A673 (cell line): ENCODE measurements around the gene FERMT3. TPM values are rescaled to one million over a fixed set of nuclear protein-coding genes. Genes with fewer than 3 reads are reported as not detected.
A peak's percentile ranks its signal among the peaks of the same experiment; 100 is the strongest.

Source experiments
- BruUV-seq: library from RNA; stranded (reverse); fragments of 400-500 nt; replicated peaks from 2 replicates; lab custom pipeline; 2021; lab: Mats Ljungman, UMichigan
- CTCF ChIA-PET: fragments of 300-600 bp; sonication (Branson Sonifier 250); formaldehyde crosslinking; loops from one replicate; lab custom pipeline; 2022; ENCODE audit warnings: antibody characterized with exemption; lab: Charles Lee
- POLR2A ChIA-PET: fragments of 300-600 bp; sonication (Branson Sonifier 250); formaldehyde crosslinking; loops from one replicate; lab custom pipeline; 2022; ENCODE audit warnings: antibody characterized with exemption; ENCODE audit not compliant: low non-redundant PET; lab: Charles Lee
- DNase-seq: peaks from one replicate; pipeline ENCODE4 v3.0.0-alpha.2; 2015; ENCODE audit warnings: low spot score
- H3K27ac ChIP-seq: fragments of 200-600 bp; sonication (generic); 2 replicates; pipeline ENCODE4 v1.5.1; 2016; ENCODE audit warnings: mixed run types, low read depth, mild to moderate bottlenecking, mixed read lengths, antibody characterized with exemption, low read length; ENCODE audit not compliant: poor library complexity, severe bottlenecking
- H3K27me3 ChIP-seq: fragments of 200-600 bp; sonication (generic); replicated peaks from 2 replicates; pipeline ENCODE4 v1.6.1; 2017; ENCODE audit warnings: mixed run types, low read depth, mild to moderate bottlenecking, mixed read lengths, antibody characterized with exemption, low read length; ENCODE audit not compliant: insufficient read depth, poor library complexity
- H3K36me3 ChIP-seq: fragments of 200-600 bp; sonication (generic); 2 replicates; pipeline ENCODE4 v1.6.1; 2016; ENCODE audit warnings: mixed run types, mild to moderate bottlenecking, mixed read lengths, antibody characterized with exemption, low read length; ENCODE audit not compliant: insufficient read depth, poor library complexity, severe bottlenecking
- H3K4me1 ChIP-seq: fragments of 200-600 bp; sonication (generic); 2 replicates; pipeline ENCODE4 v1.6.1; 2017; ENCODE audit warnings: mixed run types, mild to moderate bottlenecking, mixed read lengths, antibody characterized with exemption, low read length; ENCODE audit not compliant: insufficient read depth, poor library complexity, severe bottlenecking
- H3K4me3 ChIP-seq: fragments of 200-600 bp; sonication (generic); 2 replicates; pipeline ENCODE4 v1.5.1; 2016; ENCODE audit warnings: low read depth, mixed run types, mild to moderate bottlenecking, mixed read lengths, low read length; ENCODE audit not compliant: poor library complexity, severe bottlenecking
- H3K9me3 ChIP-seq: fragments of 200-600 bp; sonication (generic); 2 replicates; pipeline ENCODE4 v1.6.1; 2016; ENCODE audit warnings: mixed run types, low read depth, mild to moderate bottlenecking, mixed read lengths, antibody characterized with exemption, low read length; ENCODE audit not compliant: poor library complexity, severe bottlenecking
- EZH2 ChIP-seq: fragments of 200-600 bp; sonication (generic); IDR thresholded peaks from 2 replicates; pipeline ENCODE4 v1.6.1; 2017; ENCODE audit warnings: borderline replicate concordance, low read depth, mild to moderate bottlenecking, mixed read lengths, antibody characterized with exemption, low read length; ENCODE audit not compliant: poor library complexity, severe bottlenecking
- intact Hi-C: fragments of 100-400 bp; cut with micrococcal nuclease; formaldehyde crosslinking; loops from one replicate; pipeline ENCODE4 v1.10.0; 2022; ENCODE audit not compliant: unreplicated experiment
- total RNA-seq: library from RNA; stranded (reverse); gene quantifications from 2 replicates; pipeline ENCODE4 v1.2.3, GENCODE V29; 2021
- TF ChIP-seq, protein P1 (sequence below): fragments of 300-800, 200-600 bp; sonication (generic); conservative IDR thresholded peaks from 2 replicates; pipeline ENCODE4 v1.5.1; 2017; ENCODE audit warnings: low read depth, mild to moderate bottlenecking, antibody characterized with exemption, low read length, moderate library complexity, mixed read lengths

The FERMT3 gene
- total RNA-seq, 1 experiment from 2014 or later: 99.3 TPM

DNA sequence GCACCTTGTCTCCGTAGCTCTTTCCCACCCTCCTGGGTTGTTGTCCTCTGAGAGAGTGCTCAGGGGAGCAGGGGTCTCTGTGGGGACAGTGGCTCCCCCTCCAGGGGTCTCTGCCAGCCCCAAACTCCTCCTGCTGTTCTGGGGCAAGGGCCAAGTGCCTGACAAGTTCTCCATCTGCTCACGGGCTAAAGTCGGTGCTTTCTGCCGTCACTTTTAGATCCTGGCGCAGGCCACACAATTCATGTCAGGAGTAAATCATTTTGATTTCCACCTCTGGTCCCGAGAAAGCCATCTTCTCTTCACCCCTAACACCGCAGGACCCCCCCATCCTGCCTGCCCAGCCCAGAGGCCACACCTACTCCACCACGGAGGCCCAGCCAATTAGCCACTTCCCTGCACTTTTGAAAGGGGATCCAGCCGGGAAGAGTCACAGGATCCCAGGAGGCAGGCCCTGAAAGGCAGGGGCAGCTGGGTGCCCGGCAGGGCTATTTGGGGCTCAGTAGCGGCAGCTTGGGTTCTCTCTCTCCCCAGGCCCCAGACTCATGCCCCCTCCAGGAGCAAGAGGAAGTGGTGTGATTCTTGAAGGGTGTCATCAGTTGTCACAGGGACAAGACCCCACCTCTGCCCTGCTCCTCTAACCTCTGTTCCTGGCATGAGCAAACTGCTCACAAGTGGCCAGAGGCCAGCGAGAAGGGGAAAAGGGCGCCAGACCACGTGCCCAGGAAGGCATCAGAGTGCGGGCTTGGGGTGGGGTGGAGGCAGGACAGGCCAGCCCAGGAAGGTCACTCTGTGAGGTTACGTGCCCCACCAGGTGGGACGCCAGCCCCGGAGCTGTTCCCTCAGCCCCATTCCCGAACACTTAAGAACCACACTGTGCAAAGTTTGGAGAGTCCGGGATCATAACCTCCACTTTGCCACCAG, 41.9 kb upstream of the FERMT3 start:
- TF ChIP-seq, protein P1, sequence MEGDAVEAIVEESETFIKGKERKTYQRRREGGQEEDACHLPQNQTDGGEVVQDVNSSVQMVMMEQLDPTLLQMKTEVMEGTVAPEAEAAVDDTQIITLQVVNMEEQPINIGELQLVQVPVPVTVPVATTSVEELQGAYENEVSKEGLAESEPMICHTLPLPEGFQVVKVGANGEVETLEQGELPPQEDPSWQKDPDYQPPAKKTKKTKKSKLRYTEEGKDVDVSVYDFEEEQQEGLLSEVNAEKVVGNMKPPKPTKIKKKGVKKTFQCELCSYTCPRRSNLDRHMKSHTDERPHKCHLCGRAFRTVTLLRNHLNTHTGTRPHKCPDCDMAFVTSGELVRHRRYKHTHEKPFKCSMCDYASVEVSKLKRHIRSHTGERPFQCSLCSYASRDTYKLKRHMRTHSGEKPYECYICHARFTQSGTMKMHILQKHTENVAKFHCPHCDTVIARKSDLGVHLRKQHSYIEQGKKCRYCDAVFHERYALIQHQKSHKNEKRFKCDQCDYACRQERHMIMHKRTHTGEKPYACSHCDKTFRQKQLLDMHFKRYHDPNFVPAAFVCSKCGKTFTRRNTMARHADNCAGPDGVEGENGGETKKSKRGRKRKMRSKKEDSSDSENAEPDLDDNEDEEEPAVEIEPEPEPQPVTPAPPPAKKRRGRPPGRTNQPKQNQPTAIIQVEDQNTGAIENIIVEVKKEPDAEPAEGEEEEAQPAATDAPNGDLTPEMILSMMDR: no peak
- no peak for TF ChIP-seq EZH2

DNA sequence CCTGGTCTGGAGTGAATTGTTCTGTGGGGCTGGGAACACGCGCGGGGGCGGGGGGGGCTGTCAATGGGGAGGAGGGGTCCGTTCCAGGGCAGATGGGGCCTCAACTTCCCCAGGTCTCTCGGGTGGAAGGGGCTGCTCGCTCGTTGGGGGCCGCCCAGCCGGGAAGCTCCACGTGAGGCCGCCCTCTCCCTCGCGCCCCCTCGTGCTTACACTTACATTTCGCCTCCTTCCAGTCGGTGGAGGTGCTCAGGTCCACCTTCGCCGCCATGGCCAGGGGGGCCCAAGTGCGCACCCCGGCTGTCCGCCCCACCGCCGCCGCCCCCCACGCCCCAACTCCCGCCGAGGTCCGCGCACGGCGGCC, 41.1 kb upstream of the FERMT3 start:
- POLR2A ChIA-PET: no interaction called here
- Histone ChIP-seq H3K4me1 (peaks cover 8% of the 10 kb centered on the region), H3K4me3 (peak overlapping the region; percentile 94), H3K27ac (peak overlapping the region; percentile 89), H3K27me3 (no peaks in the 10 kb centered on the region), H3K36me3 (no peaks in the 10 kb centered on the region), H3K9me3 (no peaks in the 10 kb centered on the region)
- DNase-seq: peak; percentile 48
- no peak for TF ChIP-seq EZH2
- TF ChIP-seq, protein P1: 0 out of 2 replicates have a peak, but pooled peaks have one; percentile 26
- intact Hi-C loops: no loop called here
- CTCF ChIA-PET: interaction anchor here (1.0 kb wide), 1 partner anchor 12 kb away, joined by 4 read pairs; no protein-coding TSS in a partner anchor
- BruUV-seq: no TSS peak

More for the DNA sequence above, 41.9 kb upstream of the FERMT3 start:
- H3K36me3 ChIP-seq: no peaks in the 10 kb centered on the region
- CTCF ChIA-PET: interaction anchor here (1.0 kb wide), 1 partner anchor 12 kb away, joined by 4 read pairs; no protein-coding TSS in a partner anchor
- intact Hi-C loops: no loop called here
- H3K27me3 ChIP-seq: no peaks in the 10 kb centered on the region
- H3K9me3 ChIP-seq: no peaks in the 10 kb centered on the region
- no peak for DNase-seq
- H3K4me3 ChIP-seq: peak overlapping the region; percentile 94
- H3K4me1 ChIP-seq: peaks cover 8% of the 10 kb centered on the region
- BruUV-seq: TSS peak; percentile 30
- peak overlapping the region; percentile 89 for H3K27ac ChIP-seq
- POLR2A ChIA-PET: no interaction called here

DNA sequence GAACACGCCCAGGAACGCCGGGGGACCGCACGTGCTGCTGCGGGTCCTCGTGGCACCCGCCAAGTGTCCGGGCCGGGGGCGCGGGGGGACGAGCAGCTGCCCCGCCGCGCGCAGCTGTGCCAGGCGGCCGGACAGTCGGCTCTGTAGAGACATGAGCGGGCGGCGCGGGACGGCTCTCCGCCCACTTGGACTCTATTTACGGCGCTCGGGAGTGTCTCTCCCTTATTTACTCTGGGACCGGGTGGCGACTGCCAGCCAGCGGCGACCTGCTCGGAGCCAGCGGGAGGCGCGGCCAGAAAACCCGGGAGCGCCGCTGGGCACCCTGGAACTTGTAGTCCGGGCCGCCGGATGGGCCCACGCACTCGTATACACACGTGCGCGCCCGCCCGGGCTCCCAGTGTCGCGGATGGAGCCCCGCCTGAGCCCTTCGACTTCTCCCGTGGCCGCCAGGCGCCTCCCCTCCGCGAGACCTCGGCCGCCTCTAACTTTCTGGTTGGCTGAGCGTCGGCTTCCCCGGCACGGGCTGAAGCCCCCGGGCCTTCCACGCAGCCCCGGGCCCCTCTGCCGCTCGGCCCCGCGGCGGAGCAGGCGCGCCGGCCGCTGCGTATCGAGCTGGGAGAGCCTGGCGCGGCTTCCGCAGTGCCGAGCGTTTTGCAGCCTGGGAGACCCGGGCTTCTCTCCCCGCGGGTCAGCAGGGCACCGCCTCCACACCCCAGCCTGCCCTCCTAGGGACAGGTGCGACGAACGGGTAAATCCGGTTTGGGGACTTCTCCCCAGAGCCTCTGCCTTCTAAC, 40.5 kb upstream of the FERMT3 start, which contains the start of gene MACROD1:
Gene MACROD1, minus strand, starts transcription at position 272 of the 794 bp plus-strand sequence. Its CDS starts 119 bp downstream, at position 153.
- Histone ChIP-seq H3K4me1 (peaks cover 8% of the 10 kb centered on the region), H3K9me3 (no peaks in the 10 kb centered on the region), H3K27ac (peak within 1 kb of the TSS; percentile 89), H3K4me3 (peak within 1 kb of the TSS; percentile 94), H3K27me3 (no peaks in the 10 kb centered on the region), H3K36me3 (no peaks in the 10 kb centered on the region)
- ChIA-PET POLR2A (no interaction called here), CTCF (interaction anchor here (1.0 kb wide), 1 partner anchor 13 kb away, joined by 4 read pairs; no protein-coding TSS in a partner anchor)
- no TSS peak for BruUV-seq
- TF ChIP-seq, protein P1: no peak
- TF ChIP-seq EZH2: no peak
- peak; percentile 97 for DNase-seq
- intact Hi-C loops: no loop called here
